ENCODE data around the gene FMR1.

DNA sequence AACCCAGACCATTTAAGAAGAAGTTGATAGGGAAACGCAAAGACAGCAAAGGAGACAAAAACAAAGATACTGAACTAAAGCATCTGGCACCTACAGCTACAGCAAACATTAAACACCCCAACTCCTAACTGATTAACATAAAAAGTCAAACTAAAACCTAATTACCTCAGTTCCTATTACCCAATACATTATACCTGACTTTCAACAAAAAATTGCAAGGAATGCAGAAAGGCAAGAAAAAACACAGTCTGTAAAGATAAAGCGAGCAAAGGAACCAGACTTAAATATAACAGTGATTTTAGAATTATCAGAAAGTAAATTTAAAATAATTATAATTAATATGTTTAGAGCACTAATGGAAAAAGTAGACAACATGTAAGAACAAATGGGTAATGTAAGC lies 9.4 kb upstream of the FMR1 start:
- TF ChIP-seq CTCF (IDR thresholded peaks at IDR 0.05): no peak
- no peak for TF ChIP-seq POLR2A (IDR thresholded peaks at IDR 0.05)

All from testis (tissue), 2 donors.